HL-60 (cell line): Measurements from ENCODE around the gene SLA2.
A peak's percentile ranks its signal among the peaks of the same experiment; 100 is the strongest.

ENCODE experiments used
- DNase-seq, 2 experiments: peaks; one replicate each; pipeline ENCODE4 v3.0.0-alpha.2; 2010 to 2020; ENCODE audit warnings: low read depth in 1 of 2, low spot score in 1 of 2
- H3K27ac ChIP-seq: fragments of 250-450 bp; sonication (Bioruptor Pico); replicated peaks from 2 replicates; pipeline ENCODE4 v1.5.1; 2020; ENCODE audit warnings: mild to moderate bottlenecking, moderate library complexity
- H3K27me3 ChIP-seq: fragments of 250-450 bp; sonication (Bioruptor Pico); 2 replicates; pipeline ENCODE4 v1.5.1; 2021; ENCODE audit warnings: mild to moderate bottlenecking, moderate library complexity; ENCODE audit not compliant: insufficient read depth, poor library complexity, severe bottlenecking
- H3K4me3 ChIP-seq: replicated peaks from 2 replicates; pipeline ENCODE4 v1.5.1; 2011; ENCODE audit warnings: mild to moderate bottlenecking, control low read depth, low read length; ENCODE audit not compliant: insufficient read depth
- GABPA ChIP-seq: IDR thresholded peaks from 2 replicates; pipeline ENCODE4 v1.6.1; 2012; ENCODE audit warnings: low read depth
- POLR2AphosphoS5 ChIP-seq: IDR thresholded peaks from 2 replicates; pipeline ENCODE4 v1.6.1; 2012; ENCODE audit warnings: low read depth
- SPI1 ChIP-seq: IDR thresholded peaks from 2 replicates; pipeline ENCODE4 v1.6.1; 2012; ENCODE audit warnings: low read depth, mild to moderate bottlenecking, borderline replicate concordance
- TF ChIP-seq, protein P1 (sequence below): IDR thresholded peaks from 2 replicates; pipeline ENCODE4 v1.6.1; 2012; ENCODE audit warnings: low read depth; ENCODE audit not compliant: insufficient replicate concordance
- TF ChIP-seq, protein P2 (sequence below): IDR thresholded peaks from one replicate; pipeline ENCODE4 v1.5.1; 2011; ENCODE audit warnings: low read length, control low read depth, inconsistent platforms; ENCODE audit not compliant: insufficient read depth

SLA2 gene

DNA sequence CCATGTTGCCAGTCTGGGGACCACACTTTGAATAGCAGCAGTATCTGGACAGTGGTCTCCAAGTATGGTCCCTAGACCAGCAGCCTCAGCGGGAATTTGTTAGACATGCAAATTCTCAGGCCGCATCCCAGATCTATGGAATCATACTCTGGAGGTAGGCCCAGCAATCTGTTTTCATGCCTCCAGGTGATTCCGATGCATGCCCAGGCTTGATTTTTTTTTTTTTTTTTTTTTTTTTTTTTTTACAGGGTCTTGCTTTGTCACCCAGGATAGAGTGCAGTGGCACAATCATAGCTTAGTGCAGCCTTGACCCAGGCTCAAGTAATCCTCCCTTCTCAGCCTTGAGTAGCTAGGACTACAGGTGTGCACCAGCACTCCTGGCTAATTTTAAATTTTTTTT lies 682 bp upstream of the SLA2 start:
- Histone ChIP-seq H3K4me3 (no peak overlapping the region), H3K27ac (peak overlapping the region; percentile 58; the same call in 1 of the 2 replicates), H3K27me3 (no peaks in the 10 kb centered on the region)
- TF ChIP-seq, protein P1, sequence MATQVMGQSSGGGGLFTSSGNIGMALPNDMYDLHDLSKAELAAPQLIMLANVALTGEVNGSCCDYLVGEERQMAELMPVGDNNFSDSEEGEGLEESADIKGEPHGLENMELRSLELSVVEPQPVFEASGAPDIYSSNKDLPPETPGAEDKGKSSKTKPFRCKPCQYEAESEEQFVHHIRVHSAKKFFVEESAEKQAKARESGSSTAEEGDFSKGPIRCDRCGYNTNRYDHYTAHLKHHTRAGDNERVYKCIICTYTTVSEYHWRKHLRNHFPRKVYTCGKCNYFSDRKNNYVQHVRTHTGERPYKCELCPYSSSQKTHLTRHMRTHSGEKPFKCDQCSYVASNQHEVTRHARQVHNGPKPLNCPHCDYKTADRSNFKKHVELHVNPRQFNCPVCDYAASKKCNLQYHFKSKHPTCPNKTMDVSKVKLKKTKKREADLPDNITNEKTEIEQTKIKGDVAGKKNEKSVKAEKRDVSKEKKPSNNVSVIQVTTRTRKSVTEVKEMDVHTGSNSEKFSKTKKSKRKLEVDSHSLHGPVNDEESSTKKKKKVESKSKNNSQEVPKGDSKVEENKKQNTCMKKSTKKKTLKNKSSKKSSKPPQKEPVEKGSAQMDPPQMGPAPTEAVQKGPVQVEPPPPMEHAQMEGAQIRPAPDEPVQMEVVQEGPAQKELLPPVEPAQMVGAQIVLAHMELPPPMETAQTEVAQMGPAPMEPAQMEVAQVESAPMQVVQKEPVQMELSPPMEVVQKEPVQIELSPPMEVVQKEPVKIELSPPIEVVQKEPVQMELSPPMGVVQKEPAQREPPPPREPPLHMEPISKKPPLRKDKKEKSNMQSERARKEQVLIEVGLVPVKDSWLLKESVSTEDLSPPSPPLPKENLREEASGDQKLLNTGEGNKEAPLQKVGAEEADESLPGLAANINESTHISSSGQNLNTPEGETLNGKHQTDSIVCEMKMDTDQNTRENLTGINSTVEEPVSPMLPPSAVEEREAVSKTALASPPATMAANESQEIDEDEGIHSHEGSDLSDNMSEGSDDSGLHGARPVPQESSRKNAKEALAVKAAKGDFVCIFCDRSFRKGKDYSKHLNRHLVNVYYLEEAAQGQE = no peak
- no peak for TF ChIP-seq POLR2AphosphoS5
- TF ChIP-seq, protein P2, sequence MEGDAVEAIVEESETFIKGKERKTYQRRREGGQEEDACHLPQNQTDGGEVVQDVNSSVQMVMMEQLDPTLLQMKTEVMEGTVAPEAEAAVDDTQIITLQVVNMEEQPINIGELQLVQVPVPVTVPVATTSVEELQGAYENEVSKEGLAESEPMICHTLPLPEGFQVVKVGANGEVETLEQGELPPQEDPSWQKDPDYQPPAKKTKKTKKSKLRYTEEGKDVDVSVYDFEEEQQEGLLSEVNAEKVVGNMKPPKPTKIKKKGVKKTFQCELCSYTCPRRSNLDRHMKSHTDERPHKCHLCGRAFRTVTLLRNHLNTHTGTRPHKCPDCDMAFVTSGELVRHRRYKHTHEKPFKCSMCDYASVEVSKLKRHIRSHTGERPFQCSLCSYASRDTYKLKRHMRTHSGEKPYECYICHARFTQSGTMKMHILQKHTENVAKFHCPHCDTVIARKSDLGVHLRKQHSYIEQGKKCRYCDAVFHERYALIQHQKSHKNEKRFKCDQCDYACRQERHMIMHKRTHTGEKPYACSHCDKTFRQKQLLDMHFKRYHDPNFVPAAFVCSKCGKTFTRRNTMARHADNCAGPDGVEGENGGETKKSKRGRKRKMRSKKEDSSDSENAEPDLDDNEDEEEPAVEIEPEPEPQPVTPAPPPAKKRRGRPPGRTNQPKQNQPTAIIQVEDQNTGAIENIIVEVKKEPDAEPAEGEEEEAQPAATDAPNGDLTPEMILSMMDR = no peak
- no peak for TF ChIP-seq GABPA
- no peak for TF ChIP-seq SPI1
- DNase-seq = no peak

DNA sequence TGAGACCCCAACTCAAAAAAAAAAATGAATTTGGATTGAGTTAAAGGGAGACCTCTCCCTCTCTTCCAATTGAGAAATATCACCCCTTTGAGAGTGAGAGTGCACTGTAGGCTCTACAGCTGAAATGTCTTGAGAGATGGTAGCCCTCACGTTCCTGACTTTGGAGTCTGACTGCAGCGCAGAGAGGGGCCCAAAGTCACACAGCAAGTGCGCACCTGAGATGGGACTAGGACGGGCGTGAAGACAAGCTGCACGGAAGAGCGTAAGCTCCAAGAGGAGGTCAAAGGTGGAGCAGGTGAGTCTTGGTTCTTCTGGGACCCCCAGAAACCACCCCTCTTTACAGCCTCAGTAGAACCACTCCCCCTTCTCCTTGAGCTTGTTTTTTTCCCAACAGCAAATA lies 643 bp downstream of the SLA2 start:
- no peak overlapping the region for H3K4me3 ChIP-seq
- TF ChIP-seq SPI1 = no peak
- TF ChIP-seq GABPA = no peak
- TF ChIP-seq POLR2AphosphoS5 = no peak
- TF ChIP-seq, protein P1 = no peak
- peak overlapping the region; percentile 58 for H3K27ac ChIP-seq
- no peaks in the 10 kb centered on the region for H3K27me3 ChIP-seq
- DNase-seq = no peak

DNA sequence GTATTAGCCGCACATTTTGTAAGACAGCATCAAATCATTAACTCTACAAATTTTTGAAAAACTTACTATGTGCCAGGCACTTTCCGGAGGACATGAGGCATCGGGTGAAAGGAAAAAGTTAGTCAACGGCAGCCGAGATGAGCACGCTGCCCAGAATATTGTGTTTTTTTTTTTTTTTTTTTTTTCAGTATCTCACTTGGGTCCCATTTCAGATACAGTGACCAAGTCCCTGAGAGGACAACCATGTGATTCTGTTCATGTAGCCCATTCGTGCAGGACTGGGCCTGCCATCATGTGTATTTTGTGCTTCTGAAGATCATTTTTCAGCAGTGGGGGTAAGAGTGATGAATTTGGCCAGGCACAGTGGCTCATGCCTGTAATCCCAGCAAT lies 1.3 kb downstream of the SLA2 start:
- DNase-seq = no peak
- H3K27ac ChIP-seq = no peak overlapping the region
- TF ChIP-seq GABPA (no peak), POLR2AphosphoS5 (no peak), SPI1 (no peak)
- TF ChIP-seq, protein P2 = no peak
- TF ChIP-seq, protein P1 = no peak
- H3K4me3 ChIP-seq = no peak overlapping the region
- H3K27me3 ChIP-seq = no peaks in the 10 kb centered on the region

DNA sequence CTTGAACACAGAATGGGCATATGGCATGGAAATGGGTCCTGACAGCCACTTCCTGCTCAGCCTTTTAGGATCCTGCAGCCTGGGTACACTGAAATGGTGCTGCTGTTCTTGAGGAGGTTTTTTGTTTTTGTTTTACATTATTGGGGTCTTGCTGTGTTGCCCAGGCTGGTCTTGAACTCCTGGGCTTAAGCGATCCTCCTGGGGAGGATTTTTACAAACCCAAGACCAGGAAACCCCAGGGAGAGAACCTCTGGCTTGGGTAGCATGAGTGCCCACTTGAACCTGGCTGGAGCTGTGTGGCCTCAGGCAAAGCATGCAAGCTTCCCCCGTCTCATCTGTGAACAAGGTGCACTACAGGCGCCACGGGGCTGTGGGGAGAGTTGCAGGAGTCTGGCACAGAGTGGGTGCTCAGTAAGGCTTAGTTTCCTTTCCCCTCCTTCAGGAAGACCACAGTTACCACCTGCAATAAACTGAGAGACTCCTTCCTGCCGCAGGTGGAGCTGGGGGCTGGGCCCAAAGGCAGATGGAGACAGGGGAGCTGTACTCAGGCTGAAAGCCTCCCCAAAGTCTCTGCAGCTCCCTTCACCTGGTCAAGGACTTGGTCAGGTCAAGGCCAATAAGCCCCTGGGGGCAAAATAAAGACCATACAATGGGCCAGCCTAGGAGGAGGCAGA lies 1.8 kb downstream of the SLA2 start:
- Histone ChIP-seq H3K27ac (no peak overlapping the region), H3K4me3 (no peak overlapping the region), H3K27me3 (no peaks in the 10 kb centered on the region)
- no peak for TF ChIP-seq GABPA
- TF ChIP-seq SPI1 = no peak
- no peak for TF ChIP-seq POLR2AphosphoS5
- TF ChIP-seq, protein P1 = no peak
- TF ChIP-seq, protein P2 = no peak
- DNase-seq = no peak
